GM12874 (cell line): ENCODE results near the gene NAV2.

Source experiments
- CTCF ChIP-seq: IDR thresholded peaks from 2 replicates; pipeline ENCODE4 v1.5.1; 2011; ENCODE audit warnings: low read depth, mild to moderate bottlenecking, control low read depth, low read length, moderate library complexity; ENCODE audit not compliant: insufficient read depth

Gene NAV2

GRCh38 chr11:19712281-19713195, at the start of gene NAV2:
TSS of gene NAV2 (plus strand) at chr11:19712837. CDS start at chr11:19713696, 859 bp downstream.
- TF ChIP-seq CTCF = no peak

- no peak for TF ChIP-seq CTCF
These were observed 49.4 kb upstream of the NAV2 start for GRCh38 chr11:19663206-19663605.

- TF ChIP-seq CTCF = no peak
These were observed 47.6 kb upstream of the NAV2 start for GRCh38 chr11:19664886-19665548.

- TF ChIP-seq CTCF = no peak
These were observed 45.7 kb upstream of the NAV2 start for GRCh38 chr11:19666951-19667350.

- TF ChIP-seq CTCF = no peak
These were observed 43.1 kb upstream of the NAV2 start for GRCh38 chr11:19669511-19669910.

GRCh38 chr11:19670030-19670791, 42.4 kb upstream of the NAV2 start:
- TF ChIP-seq CTCF = no peak

- no peak for TF ChIP-seq CTCF
These were observed 39.9 kb upstream of the NAV2 start for GRCh38 chr11:19672586-19673206.
